Skin epidermis (tissue), 12 donors: ENCODE data around the gene CYP26A1.
"Not testable (repeated sequence)": the region's sequence is repeated elsewhere in the genome, so short reads cannot be mapped to it uniquely, and the experiment has no call there.

Source experiments
- H3K27ac ChIP-seq, 21 experiments: fragments of 200-600 bp; sonication (generic) in 11 of 21; one replicate each; pipeline ENCODE4 v1.5.0; 2020; ENCODE audit warnings: mild to moderate bottlenecking in 3 of 21, inconsistent platforms in 2 of 21, moderate library complexity in 2 of 21
- H3K4me3 ChIP-seq, 7 experiments: fragments of 200-600 bp; sonication (generic) in 2 of 7; one replicate each; pipeline ENCODE4 v1.5.0; 2020; ENCODE audit warnings: inconsistent platforms in 2 of 7, mild to moderate bottlenecking in 2 of 7, moderate library complexity in 1 of 7

The CYP26A1 gene

DNA sequence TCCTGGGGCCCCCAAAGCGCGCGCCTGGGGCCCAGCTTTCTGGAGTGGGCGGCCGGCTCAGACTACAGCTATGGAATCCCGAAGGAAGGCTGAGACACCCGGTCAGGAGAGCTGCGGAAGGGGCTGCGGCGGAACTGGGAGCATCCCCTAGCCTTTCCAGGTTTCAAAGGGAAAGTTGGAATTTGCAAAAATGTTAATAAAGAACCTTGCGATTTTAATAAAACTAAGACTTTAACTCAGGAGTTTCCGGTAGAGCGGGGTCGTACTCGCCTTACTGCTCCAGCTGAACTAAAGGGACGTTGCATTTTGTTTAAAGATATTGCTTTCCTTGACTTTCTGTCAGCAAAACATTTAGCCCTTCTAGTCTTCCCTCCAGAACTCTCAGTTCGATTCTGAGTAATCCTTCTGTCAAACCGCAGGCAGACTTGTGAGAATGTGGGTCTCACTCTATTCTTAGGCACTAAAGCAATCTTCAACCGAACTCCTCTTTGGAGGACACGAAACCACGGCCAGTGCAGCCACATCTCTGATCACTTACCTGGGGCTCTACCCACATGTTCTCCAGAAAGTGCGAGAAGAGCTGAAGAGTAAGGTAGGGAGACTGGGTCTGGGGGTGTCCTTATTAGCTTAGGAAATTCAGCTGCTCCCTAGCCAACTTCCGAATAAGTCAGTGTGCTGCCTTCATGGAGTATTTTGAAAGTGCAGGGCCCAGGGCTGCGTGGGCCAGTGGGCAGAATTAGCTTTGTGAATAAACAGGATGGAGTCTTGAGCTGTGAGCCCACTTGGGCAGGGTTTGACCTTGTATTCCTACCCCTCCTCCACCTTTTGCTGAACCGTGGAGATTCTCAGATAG is 1.9 kb downstream of the CYP26A1 start:
- Histone ChIP-seq H3K4me3 (no peak overlapping the region), H3K27ac (no peak overlapping the region)

DNA sequence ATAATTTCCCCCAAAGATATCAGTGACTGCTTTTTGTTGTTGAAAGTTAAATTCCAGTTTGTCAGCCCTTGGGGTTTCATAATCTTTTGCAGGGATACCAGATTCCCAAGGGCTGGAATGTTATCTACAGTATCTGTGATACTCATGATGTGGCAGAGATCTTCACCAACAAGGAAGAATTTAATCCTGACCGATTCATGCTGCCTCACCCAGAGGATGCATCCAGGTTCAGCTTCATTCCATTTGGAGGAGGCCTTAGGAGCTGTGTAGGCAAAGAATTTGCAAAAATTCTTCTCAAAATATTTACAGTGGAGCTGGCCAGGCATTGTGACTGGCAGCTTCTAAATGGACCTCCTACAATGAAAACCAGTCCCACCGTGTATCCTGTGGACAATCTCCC is 3.2 kb downstream of the CYP26A1 start:
- Histone ChIP-seq H3K27ac (no peak overlapping the region), H3K4me3 (no peak overlapping the region)

DNA sequence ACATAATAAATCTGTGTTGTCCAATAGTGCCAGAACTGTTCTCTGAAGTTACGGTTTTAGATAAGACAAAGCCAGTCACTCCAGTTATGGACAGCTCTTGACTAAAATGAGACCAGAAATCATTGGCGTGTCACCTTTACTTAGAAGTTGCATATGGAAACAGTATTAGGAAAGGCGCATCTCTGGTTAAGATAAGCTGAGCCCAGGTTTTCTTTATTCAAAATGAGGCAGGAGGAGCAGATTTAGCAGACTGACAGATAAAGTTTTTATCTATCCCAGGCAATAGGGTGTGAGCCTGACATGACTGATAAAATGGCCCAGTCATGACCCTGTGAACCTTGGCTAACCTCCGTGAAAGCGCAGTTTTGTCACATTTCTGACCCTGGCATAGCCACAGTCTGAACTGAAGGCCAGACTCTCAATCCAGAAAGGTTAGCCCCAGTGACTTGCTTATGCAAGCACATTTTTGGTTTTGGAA is 4.2 kb downstream of the CYP26A1 start:
- Histone ChIP-seq H3K27ac (no peak overlapping the region), H3K4me3 (no peak overlapping the region)

- H3K4me3 ChIP-seq = no peak overlapping the region
- H3K27ac ChIP-seq = no peak overlapping the region
These were observed 6.1 kb downstream of the CYP26A1 start for GRCh38 chr10:93079663-93080349.

DNA sequence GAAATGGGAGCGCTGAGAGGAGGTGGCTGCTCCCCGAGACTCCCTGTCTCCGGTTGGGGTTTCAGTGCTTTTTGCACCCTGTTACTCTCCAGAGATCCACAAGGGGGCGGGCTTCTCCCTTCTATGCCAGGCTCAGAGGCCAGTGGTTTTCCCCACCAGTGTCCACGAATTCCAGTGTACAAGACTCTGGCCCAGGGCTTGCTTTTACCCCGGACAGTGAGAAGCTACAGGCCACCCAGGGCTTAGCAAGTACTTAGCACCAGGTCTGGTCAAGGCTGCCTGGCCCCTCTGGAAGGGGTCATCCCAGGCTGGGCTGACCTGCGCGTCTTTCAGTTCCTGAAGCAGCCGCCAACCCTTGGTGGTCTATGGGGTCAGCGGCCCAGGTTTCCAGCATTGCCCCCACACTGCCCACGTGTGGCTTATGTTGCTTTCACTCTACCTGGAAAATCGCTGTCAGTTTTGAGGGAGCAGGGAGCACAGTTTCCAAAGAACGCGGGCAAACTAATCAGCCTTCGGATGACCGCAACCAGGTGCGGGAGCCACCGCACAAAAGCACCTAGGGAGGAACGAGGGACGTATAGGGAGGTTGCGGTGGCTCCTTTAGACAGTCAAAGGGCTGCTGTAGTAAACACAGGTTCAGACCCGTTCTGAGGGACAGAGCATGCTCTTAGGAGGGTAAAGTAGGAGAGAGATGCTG is 6.8 kb downstream of the CYP26A1 start:
- H3K27ac ChIP-seq = no peak overlapping the region
- H3K4me3 ChIP-seq = no peak overlapping the region

- Histone ChIP-seq H3K27ac (no peak overlapping the region), H3K4me3 (no peak overlapping the region)
These were observed 7.6 kb downstream of the CYP26A1 start for GRCh38 chr10:93081318-93081717.

- Histone ChIP-seq H3K4me3 (no peak overlapping the region), H3K27ac (no peak overlapping the region)
These were observed 8.1 kb downstream of the CYP26A1 start for GRCh38 chr10:93081834-93082233.

DNA sequence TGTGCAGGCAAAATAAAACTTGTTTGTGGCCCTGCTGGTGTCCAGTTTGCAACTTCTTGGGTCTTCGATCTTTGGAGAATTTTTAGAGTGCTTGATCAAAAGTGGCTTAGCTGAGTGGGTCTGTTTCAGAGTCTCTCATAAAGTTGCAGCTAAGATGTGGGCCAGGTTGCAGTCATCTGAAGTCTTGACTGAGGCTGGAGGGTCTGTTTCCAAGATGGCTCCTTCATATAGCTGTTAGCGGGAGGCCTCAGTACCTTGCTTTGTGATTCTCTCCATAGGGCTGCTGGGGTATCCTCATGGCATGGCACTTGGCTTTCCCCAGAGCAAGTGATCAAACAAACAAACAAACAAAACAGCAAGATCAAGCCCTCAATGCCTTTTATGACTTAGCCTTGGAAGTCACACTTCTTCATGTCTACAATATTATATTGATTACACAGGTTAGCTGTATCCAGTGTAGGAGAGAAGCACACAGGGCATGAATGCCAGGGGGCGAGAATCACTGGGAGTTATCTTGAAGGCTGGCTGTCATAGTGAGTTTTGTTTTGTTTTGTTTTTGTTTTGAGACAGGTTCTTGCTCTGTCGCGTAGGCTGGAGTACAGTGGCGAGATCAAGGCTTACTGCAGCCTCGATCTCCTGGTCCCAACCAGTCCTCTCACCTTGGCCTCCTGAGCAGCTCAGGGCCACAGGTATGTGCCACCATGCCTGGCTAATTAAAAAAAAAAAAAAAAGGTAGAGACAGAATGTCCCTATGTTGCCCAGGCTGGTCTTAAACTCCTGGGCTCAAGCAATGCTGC is 10.2 kb downstream of the CYP26A1 start:
- Histone ChIP-seq H3K4me3 (no peak overlapping the region), H3K27ac (no peak overlapping the region)

GRCh38 chr10:93085272-93085859 is 11.7 kb downstream of the CYP26A1 start:
- Histone ChIP-seq H3K27ac (no peak overlapping the region), H3K4me3 (no peak overlapping the region)

GRCh38 chr10:93086289-93086688 is 12.6 kb downstream of the CYP26A1 start:
- Histone ChIP-seq H3K27ac (no peak overlapping the region), H3K4me3 (no peak overlapping the region)

DNA sequence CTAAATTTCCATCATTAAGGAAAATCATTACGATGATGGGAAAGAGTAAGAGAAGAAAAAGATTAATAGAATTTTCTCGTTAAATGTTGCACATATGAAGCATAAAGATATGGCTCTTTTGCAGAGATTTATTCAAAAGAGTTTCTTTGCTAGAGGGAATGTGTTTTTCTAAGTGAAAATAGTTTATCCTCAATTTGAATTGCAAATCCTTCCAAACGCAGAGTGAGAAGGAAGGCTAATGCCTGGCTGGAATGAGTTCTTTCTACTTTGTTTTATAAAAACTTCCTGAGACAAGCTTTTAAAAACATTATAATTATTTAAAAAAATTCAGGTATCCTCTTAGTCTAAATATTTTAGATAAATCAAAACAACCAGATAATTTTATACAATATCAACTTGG is 14.2 kb downstream of the CYP26A1 start:
- no peak overlapping the region for H3K27ac ChIP-seq
- no peak overlapping the region for H3K4me3 ChIP-seq

- Histone ChIP-seq H3K4me3 (no peak overlapping the region), H3K27ac (no peak overlapping the region)
These were observed 14.8 kb downstream of the CYP26A1 start for GRCh38 chr10:93088466-93088865.

DNA sequence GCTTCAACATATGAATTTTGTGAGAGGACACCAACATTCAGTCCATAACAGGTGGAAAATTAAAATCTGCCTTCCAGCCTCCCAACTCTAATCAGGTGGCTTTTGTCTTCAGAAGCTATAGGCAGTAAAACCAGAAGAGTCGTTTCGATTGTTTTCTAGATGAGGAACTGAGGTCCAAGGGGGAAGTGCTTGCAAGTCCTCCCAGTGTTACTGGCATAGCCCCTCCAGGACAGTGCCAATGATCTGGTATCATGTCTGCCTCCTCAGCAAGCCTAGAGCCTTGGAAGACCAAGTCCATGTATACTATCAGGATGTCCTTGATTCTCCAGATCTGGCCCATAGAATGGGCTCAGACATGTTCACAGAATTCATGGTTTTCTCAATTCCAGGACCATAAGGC is 16.9 kb downstream of the CYP26A1 start:
- Histone ChIP-seq H3K27ac (no peak overlapping the region), H3K4me3 (no peak overlapping the region)

GRCh38 chr10:93091960-93092359 is 18.3 kb downstream of the CYP26A1 start:
- H3K4me3 ChIP-seq = no peak overlapping the region
- H3K27ac ChIP-seq = no peak overlapping the region

GRCh38 chr10:93095225-93095624 is 21.5 kb downstream of the CYP26A1 start:
- Histone ChIP-seq H3K4me3 (no peak overlapping the region), H3K27ac (no peak overlapping the region)

DNA sequence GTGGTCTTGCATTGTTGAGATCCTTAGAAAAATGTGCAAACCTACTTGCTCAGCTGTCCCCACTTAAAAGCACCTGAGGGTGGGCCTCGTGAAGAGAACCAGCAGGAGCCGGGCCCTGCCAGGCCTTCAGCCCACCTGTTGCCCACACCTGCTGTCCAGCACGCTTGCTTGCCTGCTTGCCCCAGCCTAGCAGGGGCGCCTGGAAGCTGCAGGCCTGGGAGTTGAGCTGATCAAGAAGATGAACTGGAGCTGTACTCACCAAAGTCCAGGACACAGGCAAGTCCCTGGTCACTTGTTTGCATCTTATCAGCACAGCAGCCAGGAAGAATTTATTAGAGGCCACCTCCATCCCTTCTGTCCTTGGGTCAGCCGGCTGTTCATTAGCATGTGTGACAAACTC is 23.2 kb downstream of the CYP26A1 start:
- no peak overlapping the region for H3K4me3 ChIP-seq
- no peak overlapping the region for H3K27ac ChIP-seq

GRCh38 chr10:93097386-93097785 is 23.7 kb downstream of the CYP26A1 start:
- Histone ChIP-seq H3K4me3 (no peak overlapping the region), H3K27ac (no peak overlapping the region)

GRCh38 chr10:93098816-93099215 is 25.1 kb downstream of the CYP26A1 start:
- Histone ChIP-seq H3K27ac (no peak overlapping the region), H3K4me3 (no peak overlapping the region)

- no peak overlapping the region for H3K27ac ChIP-seq
- no peak overlapping the region for H3K4me3 ChIP-seq
These were observed 26.0 kb downstream of the CYP26A1 start for GRCh38 chr10:93099670-93100069.

DNA sequence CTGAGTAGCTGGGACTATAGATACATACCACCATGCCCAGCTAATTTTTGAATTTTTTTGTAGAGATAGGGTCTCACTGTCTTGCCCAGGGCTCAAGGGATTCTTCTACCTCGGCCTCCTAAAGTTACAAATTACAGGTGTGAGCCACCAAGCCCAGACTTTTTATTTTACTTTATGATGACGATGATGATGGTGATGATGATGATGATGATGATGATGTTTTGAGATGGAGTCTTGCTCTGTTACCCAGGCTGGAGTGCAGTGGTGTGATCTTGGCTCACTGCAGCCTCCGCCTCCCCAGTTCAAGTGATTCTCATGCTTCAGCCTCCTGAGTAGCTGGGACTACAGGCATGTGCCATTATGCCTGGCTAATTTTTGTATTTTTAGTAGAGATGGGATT is 27.5 kb downstream of the CYP26A1 start:
- H3K4me3 ChIP-seq, H3K27ac ChIP-seq: not testable (repeated sequence)
